Thymus (tissue), 11 donors: ENCODE data around the gene SLC8A2. TPM values are rescaled to one million over a fixed set of nuclear protein-coding genes. Genes with fewer than 3 reads are reported as not detected.

ENCODE experiments used
- DNase-seq, 9 donors: peaks; one replicate each; pipeline ENCODE4 v3.0.0-alpha.2; 2013; ENCODE audit warnings: low spot score in 9 of 9, low read depth in 6 of 9, missing footprints in 1 of 9
- H3K27ac ChIP-seq, 2 donors: one replicate each; pipeline ENCODE4 v1.5.1; 2013; ENCODE audit warnings: control low read depth in 1 of 2, low read depth in 1 of 2, low read length in 1 of 2, mild to moderate bottlenecking in 1 of 2, moderate library complexity in 1 of 2
- H3K27me3 ChIP-seq, 2 donors: one replicate each; pipeline ENCODE4 v1.5.1; 2013; ENCODE audit warnings: low read length in 1 of 2; ENCODE audit not compliant: control insufficient read depth in 2 of 2, insufficient read depth in 1 of 2
- H3K36me3 ChIP-seq, 2 donors: one replicate each; pipeline ENCODE4 v1.5.1; 2013; ENCODE audit warnings: low read length in 1 of 2, mild to moderate bottlenecking in 1 of 2, moderate library complexity in 1 of 2; ENCODE audit not compliant: control insufficient read depth in 2 of 2, insufficient read depth in 2 of 2
- H3K4me1 ChIP-seq, 2 donors: one replicate each; pipeline ENCODE4 v1.5.1; 2013; ENCODE audit warnings: low read length in 2 of 2; ENCODE audit not compliant: control insufficient read depth in 2 of 2, insufficient read depth in 2 of 2
- H3K4me3 ChIP-seq, 2 donors: one replicate each; pipeline ENCODE4 v1.5.1; 2013; ENCODE audit warnings: low read length in 2 of 2, control low read depth in 1 of 2, mild to moderate bottlenecking in 1 of 2
- H3K9me3 ChIP-seq, 2 donors: one replicate each; pipeline ENCODE4 v1.5.1; 2013; ENCODE audit warnings: low read length in 1 of 2, mild to moderate bottlenecking in 1 of 2; ENCODE audit not compliant: control insufficient read depth in 2 of 2, insufficient read depth in 1 of 2
- WGBS: extraction: QIAGEN DNeasy Blood & Tissue Kit; methylation state at CpG from one replicate; pipeline ENCODE4 v1.1.7; 2013; 5-methylcytosine and 5-hydroxymethylcytosine counted together
- polyA plus RNA-seq: library from polyadenylated mRNA; stranded (reverse); fragments of 200-250 nt; gene quantifications from one replicate; pipeline ENCODE4 v1.2.3, GENCODE V29; 2013
- total RNA-seq: library from RNA; stranded (reverse); fragments of 120-200 nt; gene quantifications from one replicate; pipeline ENCODE4 v1.2.4, GENCODE V29; 2013
- donor health status: healthy.

The SLC8A2 gene
- total and polyA plus RNA-seq, 2 donors: 0.14 to 0.16 TPM

DNA sequence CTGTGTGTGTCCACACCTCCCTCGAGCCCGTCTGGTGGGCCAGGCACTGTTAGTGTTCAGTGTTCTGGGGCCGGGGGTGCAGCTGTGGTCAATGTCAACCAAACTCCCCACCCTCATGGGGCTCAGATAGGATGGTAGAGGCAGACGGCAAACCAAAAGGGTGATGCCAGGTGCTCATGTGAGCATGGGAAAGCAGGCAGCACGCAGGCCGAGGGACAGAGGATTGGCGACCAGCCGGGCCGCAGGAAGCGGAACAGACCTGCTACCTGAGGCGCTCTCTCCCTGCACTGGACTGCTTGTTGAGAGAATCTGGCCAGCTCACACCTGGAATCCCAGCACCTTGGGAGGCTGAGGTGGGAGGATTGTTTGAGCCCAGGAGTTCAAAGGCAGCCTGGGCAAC is 93.4 kb downstream of the SLC8A2 start:
- no peak for DNase-seq
- Histone ChIP-seq H3K36me3 (peaks cover 69 to 82% of the 10 kb centered on the region in 2 donors), H3K4me1 (peaks cover 4 to 7% of the 10 kb centered on the region in 2 donors), H3K4me3 (no peak overlapping the region), H3K27me3 (no peaks in the 10 kb centered on the region), H3K27ac (no peak overlapping the region), H3K9me3 (peaks cover 0 to 2% of the 10 kb centered on the region in 2 donors)
- 98% methylated on average over 11 of the region's 11 CpGs for WGBS

Other genes with a start within 250 kb of the SLC8A2 start
- gene BBC3, start 240.7 kb downstream of the SLC8A2 start, total RNA-seq: 5.8 TPM
- 15.1 TPM for gene BBC3, start 240.7 kb downstream of the SLC8A2 start, polyA plus RNA-seq
- 4.9 TPM for gene CCDC9, start 215.4 kb downstream of the SLC8A2 start, total RNA-seq
- 27.4 TPM for gene CCDC9, start 215.4 kb downstream of the SLC8A2 start, polyA plus RNA-seq
- 2.9 TPM for gene INAFM1, start 197.0 kb downstream of the SLC8A2 start, total RNA-seq
- 11.1 TPM for gene INAFM1, start 197.0 kb downstream of the SLC8A2 start, polyA plus RNA-seq
- 2.2 TPM for gene C5AR1, start 162.0 kb downstream of the SLC8A2 start, total RNA-seq
- 17.8 TPM for gene C5AR1, start 162.0 kb downstream of the SLC8A2 start, polyA plus RNA-seq
- 0.52 TPM for gene C5AR2, start 139.7 kb downstream of the SLC8A2 start, total RNA-seq
- 0.78 TPM for gene C5AR2, start 139.7 kb downstream of the SLC8A2 start, polyA plus RNA-seq
- gene DHX34, start 122.6 kb downstream of the SLC8A2 start, total RNA-seq: 5.2 TPM
- gene DHX34, start 122.6 kb downstream of the SLC8A2 start, polyA plus RNA-seq: 16.0 TPM
- gene MEIS3, start 52.4 kb downstream of the SLC8A2 start, total RNA-seq: 1.7 TPM
- 4.3 TPM for gene MEIS3, start 52.4 kb downstream of the SLC8A2 start, polyA plus RNA-seq
- 14.4 TPM for gene KPTN, start 12.3 kb upstream of the SLC8A2 start, total RNA-seq
- gene KPTN, start 12.3 kb upstream of the SLC8A2 start, polyA plus RNA-seq: 32.2 TPM
- 111 TPM for gene NAPA, start 43.2 kb upstream of the SLC8A2 start, total RNA-seq
- gene NAPA, start 43.2 kb upstream of the SLC8A2 start, polyA plus RNA-seq: 89.2 TPM
- 0.14 TPM for gene ZNF541, start 101.3 kb upstream of the SLC8A2 start, total RNA-seq
- gene ZNF541, start 101.3 kb upstream of the SLC8A2 start, polyA plus RNA-seq: 0.39 TPM
- 1.5 TPM for gene BICRA, start 137.2 kb upstream of the SLC8A2 start, total RNA-seq
- 8.1 TPM for gene BICRA, start 137.2 kb upstream of the SLC8A2 start, polyA plus RNA-seq
- 1.9 TPM for gene EHD2, start 241.5 kb upstream of the SLC8A2 start, total RNA-seq
- 14.2 TPM for gene EHD2, start 241.5 kb upstream of the SLC8A2 start, polyA plus RNA-seq